Fibroblast of lung (primary cell): ENCODE results near the gene CLCA1. TPM values are rescaled to one million over a fixed set of nuclear protein-coding genes. Genes with fewer than 3 reads are reported as not detected.

ENCODE experiments used
- DNase-seq, 2 donors: peaks; one replicate each; pipeline versions ENCODE4 v3.0.0 to v3.0.0-alpha.2; 2010; ENCODE audit warnings: low read depth in 2 of 2
- H2AFZ ChIP-seq: 2 replicates; pipeline ENCODE4 v1.5.1; 2012; ENCODE audit warnings: low read length, control low read depth, inconsistent platforms
- H3K27ac ChIP-seq: 2 replicates; pipeline ENCODE4 v1.5.1; 2011; ENCODE audit warnings: low read length, control low read depth; ENCODE audit not compliant: insufficient read depth
- H3K27me3 ChIP-seq: 2 replicates; pipeline ENCODE4 v1.5.1; 2011; ENCODE audit warnings: mild to moderate bottlenecking, low read length; ENCODE audit not compliant: control insufficient read depth, insufficient read depth
- H3K36me3 ChIP-seq: 2 replicates; pipeline ENCODE4 v1.5.1; 2011; ENCODE audit warnings: low read length; ENCODE audit not compliant: control insufficient read depth, insufficient read depth
- H3K4me1 ChIP-seq: 2 replicates; pipeline ENCODE4 v1.5.1; 2011; ENCODE audit warnings: low read length; ENCODE audit not compliant: control insufficient read depth, insufficient read depth; ENCODE audit errors: extremely low read depth
- H3K4me2 ChIP-seq: 2 replicates; pipeline ENCODE4 v1.5.1; 2011; ENCODE audit warnings: low read length, control low read depth; ENCODE audit not compliant: insufficient read depth; ENCODE audit errors: extremely low read depth
- H3K4me3 ChIP-seq, 4 experiments: fragments of 200-600 bp in 1 of 4; sonication (generic) in 1 of 4; replicated peaks in 1 of 4; 2 replicates each; pipeline ENCODE4 v1.5.1; 2011 to 2016; ENCODE audit warnings: low read length in 4 of 4, low read depth in 3 of 4, mild to moderate bottlenecking in 3 of 4, control low read depth in 2 of 4, inconsistent platforms in 1 of 4, mixed read lengths in 1 of 4; ENCODE audit not compliant: insufficient read depth in 1 of 4; ENCODE audit errors: control extremely low read depth in 1 of 4
- H3K79me2 ChIP-seq: 2 replicates; pipeline ENCODE4 v1.5.1; 2012; ENCODE audit warnings: mild to moderate bottlenecking, low read length, inconsistent platforms; ENCODE audit not compliant: control insufficient read depth, insufficient read depth
- H3K9ac ChIP-seq: 2 replicates; pipeline ENCODE4 v1.5.1; 2011; ENCODE audit warnings: mild to moderate bottlenecking, low read length, control low read depth; ENCODE audit not compliant: insufficient read depth
- H3K9me3 ChIP-seq: 2 replicates; pipeline ENCODE4 v1.5.1; 2012; ENCODE audit warnings: low read depth, low read length; ENCODE audit not compliant: control insufficient read depth, insufficient read depth
- H4K20me1 ChIP-seq: 2 replicates; pipeline ENCODE4 v1.5.1; 2011; ENCODE audit warnings: low read length; ENCODE audit not compliant: control insufficient read depth, insufficient read depth; ENCODE audit errors: extremely low read depth
- CTCF ChIP-seq, 2 donors: IDR thresholded peaks in 1 of 2; conservative IDR thresholded peaks in 1 of 2; 1 replicate in 1 of 2; 2 replicates in 1 of 2; pipeline ENCODE4 v1.5.1; 2011 to 2012; ENCODE audit warnings: low read length in 2 of 2, control low read depth in 1 of 2, inconsistent platforms in 1 of 2, low read depth in 1 of 2, mild to moderate bottlenecking in 1 of 2
- EZH2 ChIP-seq: IDR thresholded peaks from 2 replicates; pipeline ENCODE4 v1.5.1; 2012; ENCODE audit warnings: low read length, control low read depth, mild to moderate bottlenecking; ENCODE audit errors: missing control alignments
- polyA plus RNA-seq, 2 donors: library from polyadenylated mRNA; depleted of rRNA in 1 of 2; stranded (reverse) in 1 of 2; unstranded in 1 of 2; fragments of >200 nt; gene quantifications; 2 replicates each; pipeline ENCODE4 v1.2.1, GENCODE V29; 2011 to 2012; ENCODE audit warnings: missing spikeins in 1 of 2
- total RNA-seq: library from RNA; depleted of rRNA; stranded (reverse); fragments of >200 nt; gene quantifications from 2 replicates; pipeline ENCODE4 v1.2.1, GENCODE V29; 2014

The CLCA1 gene
- total and polyA plus RNA-seq, 2 donors (not counting 1 experiment from before 2014, with no cell fraction given) = 0.01 TPM; not detected in 1

DNA sequence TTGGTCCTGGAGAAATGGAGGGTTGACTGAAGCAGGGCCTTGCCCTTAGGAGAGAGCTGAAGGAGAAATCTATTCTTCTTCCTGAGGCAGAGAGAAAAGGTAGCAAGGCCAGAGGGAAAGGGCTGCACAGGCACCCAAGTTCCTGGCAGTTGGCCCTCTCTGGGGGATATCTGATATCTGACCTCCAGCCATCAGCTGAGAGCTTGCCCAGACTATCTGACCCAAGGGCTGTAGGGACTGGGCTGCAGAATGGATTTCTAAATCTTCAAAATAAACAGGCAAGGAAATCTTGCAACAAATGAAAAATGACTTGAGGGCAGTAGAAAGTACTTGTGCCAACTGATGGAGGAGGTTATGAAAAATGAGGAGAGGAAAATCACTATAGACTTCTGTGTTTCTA is 45.3 kb upstream of the CLCA1 start:
- no peaks in the 10 kb centered on the region for H3K79me2 ChIP-seq
- no peak overlapping the region for H3K9ac ChIP-seq
- H3K4me1 ChIP-seq = no peaks in the 10 kb centered on the region
- DNase-seq = no peak
- TF ChIP-seq CTCF (conservative IDR thresholded peaks at IDR 0.05 in 1 of 2, IDR thresholded peaks at IDR 0.05 in 1 of 2; ENCODE audit: low read depth in 1 of 2, low read length in 2 of 2) (no peak), EZH2 (no peak)
- no peaks in the 10 kb centered on the region for H3K9me3 ChIP-seq
- H3K27ac ChIP-seq = no peak overlapping the region
- no peak overlapping the region for H3K4me3 ChIP-seq
- no peaks in the 10 kb centered on the region for H3K27me3 ChIP-seq
- no peak overlapping the region for H2AFZ ChIP-seq
- H4K20me1 ChIP-seq = no peaks in the 10 kb centered on the region
- no peaks in the 10 kb centered on the region for H3K36me3 ChIP-seq
- H3K4me2 ChIP-seq = no peak overlapping the region

- Histone ChIP-seq H3K9ac (no peak within 1 kb of the TSS), H3K4me3 (peak within 1 kb of the TSS in 1 of 4 experiments; percentile 18), H3K36me3 (no peaks in the 10 kb centered on the region), H3K27me3 (no peaks in the 10 kb centered on the region), H3K4me1 (no peaks in the 10 kb centered on the region), H3K9me3 (no peaks in the 10 kb centered on the region), H3K27ac (no peak within 1 kb of the TSS), H2AFZ (no peak within 1 kb of the TSS), H3K79me2 (no peaks in the 10 kb centered on the region), H4K20me1 (no peaks in the 10 kb centered on the region), H3K4me2 (no peak within 1 kb of the TSS)
- peak in 1 of 2 donors; percentile 14 for DNase-seq
- TF ChIP-seq EZH2 = no peak
- no peak for TF ChIP-seq CTCF (conservative IDR thresholded peaks at IDR 0.05 in 1 of 2, IDR thresholded peaks at IDR 0.05 in 1 of 2; ENCODE audit: low read depth in 1 of 2, low read length in 2 of 2)
Observed at GRCh38 chr1:86423873-86424272, 44.9 kb upstream of the CLCA1 start, which contains the start of gene CLCA2. TSS of gene CLCA2 (plus strand) at chr1:86424171. CDS start at chr1:86424248, 77 bp downstream.

DNA sequence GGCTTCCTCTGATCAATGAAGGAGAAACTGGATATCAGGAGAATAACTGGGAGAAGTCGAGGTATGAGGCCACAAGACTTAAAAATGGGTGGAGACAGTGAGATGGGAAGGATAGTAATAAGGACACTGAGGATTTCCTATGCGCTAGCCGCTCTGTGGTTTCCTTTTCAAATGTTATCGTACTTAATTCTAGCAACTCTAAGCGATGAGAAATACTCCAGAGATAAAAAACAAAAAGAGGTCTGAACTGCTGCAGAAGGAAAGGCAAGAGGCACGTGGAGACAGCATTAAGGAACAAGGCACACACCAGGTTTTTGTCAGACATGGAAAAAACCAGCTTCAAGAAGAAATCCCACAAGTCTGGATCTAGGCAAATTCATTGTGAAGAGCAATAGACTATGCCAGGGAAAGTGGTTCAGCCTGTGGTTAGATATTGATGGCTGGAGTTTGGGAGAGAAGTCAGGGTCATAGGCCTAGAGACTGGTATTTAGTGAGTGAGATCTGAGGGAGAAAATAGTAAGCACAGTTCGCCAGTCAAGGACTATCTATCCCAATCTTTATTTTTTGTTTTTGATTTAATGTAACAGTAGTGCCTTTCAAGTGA is 39.5 kb upstream of the CLCA1 start:
- peaks cover 10% of the 10 kb centered on the region for H3K4me1 ChIP-seq
- DNase-seq = peak; percentile 43 to 62
- no peaks in the 10 kb centered on the region for H3K79me2 ChIP-seq
- peak overlapping the region; percentile 9 for H3K4me2 ChIP-seq
- peak overlapping the region; percentile 72 for H3K27ac ChIP-seq
- peak overlapping the region; percentile 0 for H2AFZ ChIP-seq
- H3K4me3 ChIP-seq = no peak overlapping the region
- TF ChIP-seq CTCF (conservative IDR thresholded peaks at IDR 0.05 in 1 of 2, IDR thresholded peaks at IDR 0.05 in 1 of 2; ENCODE audit: low read depth in 1 of 2, low read length in 2 of 2) = no peak
- TF ChIP-seq EZH2 = no peak
- H3K36me3 ChIP-seq = no peaks in the 10 kb centered on the region
- H3K9ac ChIP-seq = no peak overlapping the region
- H3K9me3 ChIP-seq = no peaks in the 10 kb centered on the region
- H3K27me3 ChIP-seq = no peaks in the 10 kb centered on the region
- no peaks in the 10 kb centered on the region for H4K20me1 ChIP-seq
